A673 (cell line): ENCODE data around the gene GIMAP2.

ENCODE experiments used
- EZH2 ChIP-seq: fragments of 200-600 bp; sonication (generic); IDR thresholded peaks from 2 replicates; pipeline ENCODE4 v1.6.1; 2017; ENCODE audit warnings: borderline replicate concordance, low read depth, mild to moderate bottlenecking, mixed read lengths, antibody characterized with exemption, low read length; ENCODE audit not compliant: poor library complexity, severe bottlenecking
- TF ChIP-seq, protein P1 (sequence below): fragments of 300-800, 200-600 bp; sonication (generic); conservative IDR thresholded peaks from 2 replicates; pipeline ENCODE4 v1.5.1; 2017; ENCODE audit warnings: low read depth, mild to moderate bottlenecking, antibody characterized with exemption, low read length, moderate library complexity, mixed read lengths

DNA sequence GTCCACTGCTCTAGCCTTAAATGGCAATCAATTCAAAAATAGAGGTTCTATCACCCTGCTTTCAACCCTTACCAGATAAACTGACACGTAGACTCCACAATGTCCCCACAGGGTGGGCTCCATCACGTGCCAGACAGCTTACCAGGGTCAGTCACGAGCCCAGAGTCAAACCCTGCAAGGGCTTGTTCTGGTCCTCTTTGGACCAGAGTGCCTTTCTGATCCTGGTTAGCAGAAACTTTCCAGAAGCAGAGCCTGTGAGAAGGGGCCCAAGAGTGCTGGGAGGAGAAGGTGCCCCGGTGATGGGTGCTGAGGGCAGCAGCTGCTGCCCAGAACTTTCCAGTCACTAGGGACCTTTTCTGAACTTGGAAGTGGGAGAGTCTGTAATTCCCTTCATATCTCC is 51.4 kb downstream of the GIMAP2 start:
- TF ChIP-seq, protein P1, sequence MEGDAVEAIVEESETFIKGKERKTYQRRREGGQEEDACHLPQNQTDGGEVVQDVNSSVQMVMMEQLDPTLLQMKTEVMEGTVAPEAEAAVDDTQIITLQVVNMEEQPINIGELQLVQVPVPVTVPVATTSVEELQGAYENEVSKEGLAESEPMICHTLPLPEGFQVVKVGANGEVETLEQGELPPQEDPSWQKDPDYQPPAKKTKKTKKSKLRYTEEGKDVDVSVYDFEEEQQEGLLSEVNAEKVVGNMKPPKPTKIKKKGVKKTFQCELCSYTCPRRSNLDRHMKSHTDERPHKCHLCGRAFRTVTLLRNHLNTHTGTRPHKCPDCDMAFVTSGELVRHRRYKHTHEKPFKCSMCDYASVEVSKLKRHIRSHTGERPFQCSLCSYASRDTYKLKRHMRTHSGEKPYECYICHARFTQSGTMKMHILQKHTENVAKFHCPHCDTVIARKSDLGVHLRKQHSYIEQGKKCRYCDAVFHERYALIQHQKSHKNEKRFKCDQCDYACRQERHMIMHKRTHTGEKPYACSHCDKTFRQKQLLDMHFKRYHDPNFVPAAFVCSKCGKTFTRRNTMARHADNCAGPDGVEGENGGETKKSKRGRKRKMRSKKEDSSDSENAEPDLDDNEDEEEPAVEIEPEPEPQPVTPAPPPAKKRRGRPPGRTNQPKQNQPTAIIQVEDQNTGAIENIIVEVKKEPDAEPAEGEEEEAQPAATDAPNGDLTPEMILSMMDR, result no peak
- no peak for TF ChIP-seq EZH2
